GM18867 (cell line): ENCODE data around the gene CPLX4.
A peak's percentile ranks its signal among the peaks of the same experiment; 100 is the strongest.
"Not testable (repeated sequence)": the region's sequence is repeated elsewhere in the genome, so short reads cannot be mapped to it uniquely, and the experiment has no call there.

Experiments
- ATAC-seq: cut with Tn5 transposase; IDR thresholded peaks from one replicate; pipeline ENCODE4 v1.9.1; 2021; ENCODE audit warnings: mild to moderate bottlenecking, moderate library complexity; ENCODE audit not compliant: unreplicated experiment

CPLX4 gene

DNA sequence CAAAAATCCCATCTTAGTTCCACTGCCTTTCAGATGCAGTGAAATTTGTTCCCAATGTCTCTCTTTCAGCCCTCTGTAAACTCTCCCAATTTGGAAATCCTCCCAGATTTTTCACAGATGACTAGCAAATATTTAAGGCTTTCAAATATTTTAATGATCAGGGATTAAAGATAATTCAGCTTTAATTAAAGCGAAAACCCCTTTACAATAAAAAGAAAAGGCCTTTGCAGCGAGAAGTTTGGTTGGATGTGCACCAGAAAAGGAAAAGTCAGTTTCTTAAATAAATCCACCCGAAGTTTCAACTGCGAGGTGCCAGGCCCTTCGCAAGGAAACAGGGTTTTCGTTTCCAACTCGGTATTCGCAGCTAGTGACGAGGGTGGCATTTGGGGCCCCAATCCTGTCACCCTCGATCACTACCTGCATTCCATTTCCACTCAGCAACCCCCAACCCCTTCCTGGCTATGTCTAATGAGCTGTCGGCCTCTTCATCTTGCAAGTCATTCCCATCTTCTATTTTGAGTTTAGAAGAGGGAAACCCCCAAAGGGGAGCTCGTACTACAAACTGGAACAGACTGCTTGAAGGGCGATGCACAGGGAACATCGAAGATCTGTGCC lies 46.7 kb downstream of the CPLX4 start:
- ATAC-seq = no peak

DNA sequence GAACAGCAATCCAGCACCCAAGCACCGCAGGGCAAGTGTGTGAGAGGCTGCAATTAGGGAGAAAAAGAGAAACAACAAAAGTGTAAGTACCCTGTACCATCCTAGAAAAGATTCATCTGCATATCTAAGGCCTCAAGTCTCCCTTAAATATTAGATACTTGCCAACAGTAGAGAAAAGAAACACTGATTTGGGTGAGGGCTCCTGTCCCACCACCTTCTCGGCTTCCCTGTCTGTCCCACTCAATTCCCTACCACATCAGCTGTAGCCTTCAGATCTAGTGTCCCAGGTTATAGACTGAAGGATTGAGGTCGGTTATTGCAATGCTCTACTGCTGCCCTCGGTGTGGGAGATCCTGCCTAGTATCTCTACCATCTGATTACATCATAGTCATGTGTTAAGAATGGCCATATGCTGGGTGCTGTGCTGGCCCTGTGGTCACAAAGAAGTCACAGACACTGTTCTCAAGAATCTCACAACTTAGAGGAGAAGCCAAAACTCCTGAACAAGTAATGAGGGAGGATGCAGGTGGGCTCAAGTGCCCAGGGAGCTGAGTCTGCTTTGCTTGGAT lies 47.7 kb downstream of the CPLX4 start:
- no peak for ATAC-seq

DNA sequence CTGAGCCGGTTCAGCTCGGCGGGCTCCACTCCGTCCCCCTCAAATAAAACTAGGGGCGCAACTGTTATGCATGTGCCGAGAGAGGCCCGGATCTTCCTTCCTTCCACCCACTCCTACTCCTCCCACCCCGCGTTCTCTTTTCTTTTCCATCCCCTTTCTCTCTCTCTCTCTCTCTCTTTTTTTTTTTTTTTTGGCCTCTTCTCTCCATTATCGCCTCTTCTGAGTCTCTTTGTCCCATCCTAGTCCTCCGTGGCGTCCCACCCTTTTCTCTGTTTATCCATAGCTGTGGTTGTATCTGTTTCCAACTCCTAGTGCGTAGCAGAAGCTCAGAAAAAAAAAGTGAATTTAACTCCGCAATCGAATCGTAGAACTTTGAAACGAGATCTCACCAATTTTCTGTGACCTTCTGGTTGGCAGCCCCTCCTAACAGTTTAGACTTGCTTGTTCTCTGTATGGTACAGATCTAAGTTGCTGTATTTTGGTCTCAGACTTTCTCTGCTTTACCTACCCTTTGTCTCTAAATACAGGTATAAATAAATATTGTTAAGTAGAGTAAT lies 48.8 kb downstream of the CPLX4 start:
- ATAC-seq = no peak

GRCh38 chr18:59268721-59269562 lies 49.5 kb downstream of the CPLX4 start:
- no peak for ATAC-seq

DNA sequence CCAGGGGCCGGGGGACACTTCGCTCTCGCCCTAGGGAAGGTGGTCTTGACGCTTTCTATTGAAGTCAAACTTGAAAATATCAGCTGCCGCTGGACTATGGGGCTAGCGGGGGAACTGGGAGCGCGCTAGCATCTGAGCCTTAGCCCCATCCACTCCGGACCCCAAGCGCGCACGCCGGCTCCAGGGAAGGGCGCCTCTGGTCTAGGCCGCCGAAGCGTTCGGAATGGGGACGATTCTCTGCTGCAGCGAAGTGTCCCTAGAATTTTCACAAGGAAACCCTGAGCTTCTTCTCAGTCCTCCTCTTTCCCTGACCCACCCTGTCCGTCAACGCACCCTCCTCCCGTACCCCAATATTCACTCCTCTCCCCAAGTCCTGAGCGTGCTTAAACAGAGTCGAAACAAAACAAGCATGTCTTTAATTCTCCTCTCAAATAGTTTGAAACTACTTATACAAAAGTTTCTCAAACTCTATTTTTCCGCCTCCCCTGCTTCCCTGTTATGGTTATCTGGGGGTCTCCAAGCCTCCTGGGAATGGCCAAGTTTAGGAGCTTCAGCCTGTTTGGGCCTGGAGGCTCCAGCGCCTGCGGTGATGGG lies 50.2 kb downstream of the CPLX4 start:
- ATAC-seq = no peak

DNA sequence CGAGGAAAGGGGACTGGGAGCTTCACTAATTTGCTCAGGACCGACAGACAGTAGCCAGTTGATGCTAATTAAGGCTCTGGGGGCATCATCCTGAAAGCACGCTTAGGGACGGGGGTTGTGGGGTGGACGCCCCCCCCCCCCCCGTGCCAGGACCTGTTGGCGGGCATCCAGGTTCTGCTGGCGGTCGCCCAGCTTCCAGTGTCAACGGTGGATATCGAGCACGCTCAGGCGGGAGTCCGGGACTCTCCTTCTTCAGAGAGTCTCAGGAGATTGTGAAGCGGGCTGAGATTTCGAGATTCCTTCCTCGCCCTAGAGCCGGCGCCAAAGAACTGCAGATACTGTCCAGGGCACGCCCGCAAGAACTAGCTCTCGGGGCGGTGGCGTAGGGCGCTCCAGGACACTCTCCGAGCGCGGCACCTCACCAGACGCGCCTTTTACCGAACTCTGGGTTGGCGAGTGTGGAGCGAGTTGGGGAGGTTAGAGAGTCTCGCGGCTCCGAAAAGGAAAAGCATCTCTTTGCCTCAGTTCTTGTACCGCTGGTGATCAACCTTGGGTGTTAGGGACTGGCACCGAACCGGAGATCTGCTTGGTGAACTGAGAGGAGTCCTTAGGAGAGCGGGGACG lies 50.8 kb downstream of the CPLX4 start:
- ATAC-seq = no peak

DNA sequence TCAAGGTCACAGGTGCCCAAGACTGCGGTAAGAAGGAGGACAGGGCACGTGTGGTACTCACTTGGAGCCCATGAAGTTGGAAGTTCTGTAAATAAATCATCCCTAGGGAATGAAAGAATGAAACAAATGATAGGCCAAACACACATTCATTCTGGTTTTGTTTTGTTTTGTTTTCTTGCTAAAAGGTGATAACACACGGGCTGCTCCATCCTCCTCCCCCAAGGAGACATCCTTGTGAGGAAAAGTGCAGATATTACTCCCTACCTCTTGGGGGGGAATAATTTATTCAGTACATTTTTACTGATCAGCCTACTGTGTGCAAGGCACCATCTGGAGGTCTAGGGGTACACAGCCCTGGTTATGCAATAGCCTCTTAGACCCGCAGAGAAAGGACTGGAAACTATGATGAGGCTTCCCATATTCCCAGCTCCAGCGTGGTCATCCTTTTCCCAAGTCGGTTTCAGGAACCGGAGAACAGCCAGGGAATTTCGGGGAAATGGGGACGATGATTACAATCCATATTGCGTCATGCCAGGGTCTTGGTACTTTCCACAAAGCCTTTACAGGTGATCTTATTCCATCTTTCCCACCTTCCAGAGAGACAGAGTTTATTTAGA lies 51.5 kb downstream of the CPLX4 start:
- ATAC-seq = no peak

- ATAC-seq = no peak
Measured at GRCh38 chr18:59266459-59266858, 52.0 kb downstream of the CPLX4 start.

DNA sequence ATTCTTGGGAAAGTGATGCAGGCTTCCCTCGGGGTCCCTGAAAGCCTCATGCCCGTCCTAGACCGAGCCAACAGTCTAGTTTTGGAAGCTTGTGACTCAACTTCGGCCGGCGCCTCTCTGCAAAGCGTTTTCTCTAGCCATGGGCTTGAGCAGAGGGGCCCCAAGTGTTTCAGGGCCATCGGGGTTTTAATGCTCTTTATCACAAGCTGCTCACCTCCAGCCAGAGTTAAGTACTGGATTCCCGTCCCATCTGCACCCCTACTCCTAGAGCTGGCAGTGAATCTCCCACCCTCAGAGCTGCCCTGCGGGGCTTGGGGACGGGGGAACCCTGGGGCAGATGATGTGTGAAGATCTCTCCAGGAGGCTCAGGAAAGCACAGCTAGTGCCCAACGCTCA lies 52.5 kb downstream of the CPLX4 start:
- ATAC-seq = no peak

- ATAC-seq = peak; percentile 55
Measured at GRCh38 chr18:59265246-59265973, 53.0 kb downstream of the CPLX4 start.

DNA sequence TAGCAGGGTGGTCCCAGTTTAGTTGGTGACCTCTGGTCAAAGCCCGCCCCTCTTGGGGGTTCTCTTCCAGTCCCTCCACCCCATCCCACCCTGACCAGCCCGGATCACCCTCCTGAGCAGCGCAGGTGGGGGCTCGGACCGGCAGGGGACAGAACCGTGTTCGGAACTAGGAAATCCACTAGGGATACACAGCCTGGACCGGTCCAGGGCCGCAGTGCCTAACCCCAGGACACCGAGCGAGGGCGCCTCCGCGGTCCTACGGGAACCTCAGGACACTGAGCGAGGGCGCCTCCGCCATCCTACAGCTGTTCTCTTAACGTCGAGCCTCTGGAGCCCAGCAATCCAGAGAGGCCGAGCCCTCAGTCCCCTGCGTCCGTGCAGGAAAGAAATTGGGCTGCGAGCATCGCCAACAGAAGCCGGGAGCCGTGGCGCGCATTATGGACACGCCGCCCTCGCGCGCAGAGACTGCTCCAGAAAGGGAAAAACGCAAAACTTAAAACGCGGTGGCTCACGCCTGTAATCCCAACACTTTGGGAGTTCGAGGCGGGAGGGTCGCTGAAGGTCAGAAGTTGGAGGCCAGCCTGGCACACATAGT lies 53.7 kb downstream of the CPLX4 start:
- ATAC-seq = no peak

DNA sequence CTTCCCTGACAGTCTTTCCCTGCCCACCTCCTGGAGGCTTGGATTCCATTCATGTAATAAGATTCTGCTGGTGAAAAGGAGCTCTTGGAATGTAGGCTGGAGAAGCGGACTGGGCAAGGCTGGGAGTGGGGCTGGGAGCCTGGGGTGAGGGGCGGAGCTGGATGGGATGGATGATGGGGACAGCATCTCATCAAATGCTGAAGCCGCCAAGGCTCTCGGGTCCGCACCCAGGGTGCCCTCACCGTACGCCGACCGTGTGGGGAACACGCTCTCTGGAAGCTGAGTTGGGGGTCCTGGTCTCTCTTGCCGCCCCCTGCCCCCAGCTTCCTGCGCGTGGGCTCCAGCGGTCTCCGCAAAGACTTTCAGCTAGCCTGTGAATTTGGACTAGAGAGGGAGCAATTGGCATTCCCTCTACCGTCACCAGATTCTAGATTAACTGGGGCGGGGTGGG lies 54.3 kb downstream of the CPLX4 start:
- ATAC-seq = no peak

- ATAC-seq = no peak
Measured at GRCh38 chr18:59263661-59264060, 54.8 kb downstream of the CPLX4 start.

GRCh38 chr18:59262243-59262642 lies 56.2 kb downstream of the CPLX4 start:
- ATAC-seq = not testable (repeated sequence)

- ATAC-seq = not testable (repeated sequence)
Measured at GRCh38 chr18:59261842-59262241, 56.6 kb downstream of the CPLX4 start.

- ATAC-seq = not testable (repeated sequence)
Measured at GRCh38 chr18:59255491-59255890, 63.0 kb downstream of the CPLX4 start.

- peak; percentile 54 for ATAC-seq
Measured at GRCh38 chr18:59249199-59249774, 69.2 kb downstream of the CPLX4 start.

DNA sequence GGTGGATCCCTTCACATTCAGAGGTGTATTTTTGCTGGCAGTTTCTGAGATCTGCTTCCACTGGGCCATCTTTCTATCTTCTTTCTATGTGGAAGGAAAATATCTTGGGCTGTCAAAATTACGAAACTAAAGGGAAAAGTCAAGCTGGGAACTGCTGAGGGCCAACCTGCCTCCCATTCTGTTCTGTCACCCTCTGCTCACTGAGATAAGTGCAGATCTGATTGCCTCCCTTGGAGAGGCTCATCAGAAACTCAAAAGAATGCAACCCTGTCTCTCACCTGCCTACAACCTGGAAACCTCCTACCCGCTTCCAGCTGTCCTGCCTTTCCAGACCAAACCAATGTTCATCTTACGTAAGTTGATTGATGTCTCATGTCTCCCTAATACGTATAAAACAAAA lies 71.7 kb downstream of the CPLX4 start:
- ATAC-seq = no peak
